ENCODE results near the gene ELF5.

- no peak for TF ChIP-seq EZH2 (IDR thresholded peaks at IDR 0.05; ENCODE audit: borderline replicate concordance, low read depth, low read length, severe bottlenecking)
- no peak for TF ChIP-seq CTCF (IDR thresholded peaks at IDR 0.05; ENCODE audit: borderline replicate concordance, extremely low read depth, low read length, poor library complexity, severe bottlenecking)
Observed at GRCh38 chr11:34529643-34530042, 16.0 kb upstream of the ELF5 start.
